Omental fat pad (tissue), 4 donors: ENCODE results near the gene KAT5. TPM values are rescaled to one million over a fixed set of nuclear protein-coding genes. Genes with fewer than 3 reads are reported as not detected.
"Not testable (repeated sequence)": the region's sequence is repeated elsewhere in the genome, so short reads cannot be mapped to it uniquely, and the experiment has no call there.

Source experiments
- ATAC-seq: fragments of 150-250 bp; one replicate; pipeline ENCODE4 v1.9.1; 2016; ENCODE audit warnings: mild to moderate bottlenecking, moderate library complexity; ENCODE audit not compliant: low FRiP score
- DNase-seq: peaks from one replicate; pipeline ENCODE4 v3.0.0-alpha.2; 2019; ENCODE audit warnings: low spot score
- total RNA-seq, 4 donors: library from RNA; depleted of rRNA; stranded (reverse); fragments of >200 nt; gene quantifications; one replicate each; pipeline ENCODE4 v1.1.0, GENCODE V29; 2016
- TF ChIP-seq, protein P1 (sequence below), 3 donors: fragments of 450-650 bp; IDR thresholded peaks; one replicate each; pipeline ENCODE4 v1.5.1; 2016 to 2017; ENCODE audit warnings: antibody characterized with exemption in 3 of 3, mild to moderate bottlenecking in 3 of 3, moderate library complexity in 2 of 3

KAT5 gene
- 10 to 100 TPM; 39.8 to 48.2 (median 44.7) TPM for total RNA-seq

DNA sequence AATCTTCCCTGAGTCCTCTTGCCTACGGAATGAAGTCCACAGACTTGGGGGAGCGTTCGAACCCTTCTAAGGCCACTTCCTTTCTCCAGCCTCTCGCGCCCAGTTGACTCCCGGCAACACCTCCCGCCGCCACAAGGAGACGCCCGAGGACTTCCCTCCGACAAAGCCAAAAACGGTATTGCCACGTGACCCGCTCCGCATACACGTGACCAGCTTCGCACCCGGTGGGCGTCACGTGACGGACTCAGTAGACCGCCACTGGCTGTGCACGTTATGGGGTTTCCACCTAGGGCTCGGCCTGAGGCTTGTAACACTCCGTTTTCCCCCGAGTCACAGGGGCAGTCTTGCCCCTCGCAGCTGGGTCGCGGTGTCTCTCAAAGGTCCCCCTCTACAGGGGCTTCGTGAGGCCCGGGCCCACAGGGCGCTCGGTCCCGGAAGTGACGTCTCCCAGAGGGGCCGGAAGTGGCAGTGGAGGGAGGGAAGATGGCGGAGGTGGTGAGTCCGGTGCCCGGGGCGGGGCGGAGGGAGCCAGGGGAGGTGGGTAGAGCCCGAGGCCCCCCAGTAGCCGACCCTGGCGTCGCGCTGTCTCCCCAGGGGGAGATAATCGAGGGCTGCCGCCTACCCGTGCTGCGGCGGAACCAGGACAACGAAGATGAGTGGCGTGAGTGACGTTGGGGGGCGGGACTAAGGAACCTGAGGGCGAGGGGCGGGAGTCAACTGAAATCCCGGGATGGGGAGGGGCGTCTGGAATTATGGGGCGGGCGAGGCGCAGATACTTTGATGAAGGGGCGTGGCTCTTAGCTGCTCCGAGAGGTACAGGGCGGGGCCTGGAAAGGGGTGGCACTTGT is at the start of gene KAT5:
Gene KAT5, plus strand, starts transcription at position 468 of the 848 bp plus-strand sequence. Its CDS starts 16 bp downstream, at position 484.
- TF ChIP-seq, protein P1, sequence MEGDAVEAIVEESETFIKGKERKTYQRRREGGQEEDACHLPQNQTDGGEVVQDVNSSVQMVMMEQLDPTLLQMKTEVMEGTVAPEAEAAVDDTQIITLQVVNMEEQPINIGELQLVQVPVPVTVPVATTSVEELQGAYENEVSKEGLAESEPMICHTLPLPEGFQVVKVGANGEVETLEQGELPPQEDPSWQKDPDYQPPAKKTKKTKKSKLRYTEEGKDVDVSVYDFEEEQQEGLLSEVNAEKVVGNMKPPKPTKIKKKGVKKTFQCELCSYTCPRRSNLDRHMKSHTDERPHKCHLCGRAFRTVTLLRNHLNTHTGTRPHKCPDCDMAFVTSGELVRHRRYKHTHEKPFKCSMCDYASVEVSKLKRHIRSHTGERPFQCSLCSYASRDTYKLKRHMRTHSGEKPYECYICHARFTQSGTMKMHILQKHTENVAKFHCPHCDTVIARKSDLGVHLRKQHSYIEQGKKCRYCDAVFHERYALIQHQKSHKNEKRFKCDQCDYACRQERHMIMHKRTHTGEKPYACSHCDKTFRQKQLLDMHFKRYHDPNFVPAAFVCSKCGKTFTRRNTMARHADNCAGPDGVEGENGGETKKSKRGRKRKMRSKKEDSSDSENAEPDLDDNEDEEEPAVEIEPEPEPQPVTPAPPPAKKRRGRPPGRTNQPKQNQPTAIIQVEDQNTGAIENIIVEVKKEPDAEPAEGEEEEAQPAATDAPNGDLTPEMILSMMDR (IDR thresholded peaks at IDR 0.05): peak in 2 of 3 donors; percentile 92 to 99
- ATAC-seq (peak; percentile 95), DNase-seq (peak; percentile 99)

DNA sequence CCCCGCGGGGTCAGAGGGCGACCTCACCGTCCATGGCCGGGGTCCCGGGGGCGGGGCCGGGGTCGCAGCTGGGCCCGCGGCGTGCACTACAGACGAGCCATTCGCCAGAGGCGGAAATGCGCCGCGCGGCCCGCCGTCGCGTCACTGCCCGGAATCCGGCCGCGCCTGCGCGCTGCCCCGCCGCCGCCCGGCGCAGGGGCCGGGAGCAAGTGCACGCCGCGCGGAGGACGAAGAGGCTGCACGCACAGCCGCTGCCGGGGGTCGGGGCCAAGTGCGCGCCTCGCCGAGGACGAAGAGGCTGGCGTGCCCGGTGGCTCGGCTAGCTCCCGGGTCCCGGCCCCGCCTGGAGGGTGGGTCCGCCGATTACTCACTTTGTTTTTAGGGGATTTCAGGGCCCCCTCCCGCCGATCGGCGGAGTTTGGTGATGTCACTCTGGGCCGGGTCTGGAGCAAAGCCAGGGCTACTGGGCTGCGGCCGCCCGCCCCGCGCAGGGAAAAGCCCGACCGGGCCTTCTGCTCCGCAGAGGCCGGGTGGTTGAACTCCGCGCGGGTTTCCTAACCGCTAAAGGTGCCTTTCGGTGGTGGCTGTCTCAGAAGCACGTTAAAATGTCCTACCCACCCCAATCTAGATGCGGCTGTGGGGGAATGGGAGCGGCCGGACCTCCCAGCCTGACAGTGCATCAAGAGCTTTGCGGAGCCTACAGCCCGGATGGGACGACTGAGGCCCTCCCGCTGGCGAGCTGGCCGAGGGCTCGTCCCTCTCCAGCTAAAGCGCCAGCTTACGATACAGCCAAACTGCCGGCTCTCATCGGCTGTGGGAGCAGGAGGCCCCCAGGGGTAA is 49.0 kb upstream of the KAT5 start, which contains the start of gene RELA:
Gene RELA, minus strand, starts transcription at position 118 of the 840 bp plus-strand sequence. Its CDS starts 84 bp downstream, at position 34.
- DNase-seq (peak; percentile 90), ATAC-seq (peak; percentile 92)
- TF ChIP-seq, protein P1 (IDR thresholded peaks at IDR 0.05): no peak

DNA sequence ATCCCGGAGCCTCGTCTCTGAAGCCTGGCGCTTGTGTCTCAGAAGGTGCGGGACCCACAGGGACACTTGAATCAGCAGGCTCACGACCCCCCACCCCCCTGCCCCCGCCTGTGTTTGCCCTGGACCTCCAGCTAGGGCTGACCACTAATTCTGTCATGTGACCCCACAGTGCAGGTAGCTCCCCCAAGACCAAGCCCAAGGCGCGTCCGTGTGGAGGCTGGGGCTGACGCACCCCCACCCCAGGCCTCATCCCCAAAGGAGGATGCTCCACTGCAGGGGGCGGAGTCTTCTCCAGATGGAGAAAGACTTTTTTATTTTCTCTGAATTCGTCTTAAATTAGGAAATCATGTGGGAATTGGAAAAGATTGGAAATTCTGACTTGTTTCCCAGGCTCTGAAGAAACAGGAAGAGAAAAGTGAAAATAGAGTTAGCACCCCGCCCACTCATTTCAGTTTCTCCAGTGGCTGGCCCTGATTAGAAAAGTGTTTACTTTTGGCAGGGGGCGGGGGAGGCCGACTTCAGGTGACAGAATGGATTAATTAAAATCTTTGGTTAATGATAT is 48.3 kb upstream of the KAT5 start:
- ATAC-seq (peak; percentile 76), DNase-seq (no peak)
- TF ChIP-seq, protein P1 (IDR thresholded peaks at IDR 0.05): no peak

DNA sequence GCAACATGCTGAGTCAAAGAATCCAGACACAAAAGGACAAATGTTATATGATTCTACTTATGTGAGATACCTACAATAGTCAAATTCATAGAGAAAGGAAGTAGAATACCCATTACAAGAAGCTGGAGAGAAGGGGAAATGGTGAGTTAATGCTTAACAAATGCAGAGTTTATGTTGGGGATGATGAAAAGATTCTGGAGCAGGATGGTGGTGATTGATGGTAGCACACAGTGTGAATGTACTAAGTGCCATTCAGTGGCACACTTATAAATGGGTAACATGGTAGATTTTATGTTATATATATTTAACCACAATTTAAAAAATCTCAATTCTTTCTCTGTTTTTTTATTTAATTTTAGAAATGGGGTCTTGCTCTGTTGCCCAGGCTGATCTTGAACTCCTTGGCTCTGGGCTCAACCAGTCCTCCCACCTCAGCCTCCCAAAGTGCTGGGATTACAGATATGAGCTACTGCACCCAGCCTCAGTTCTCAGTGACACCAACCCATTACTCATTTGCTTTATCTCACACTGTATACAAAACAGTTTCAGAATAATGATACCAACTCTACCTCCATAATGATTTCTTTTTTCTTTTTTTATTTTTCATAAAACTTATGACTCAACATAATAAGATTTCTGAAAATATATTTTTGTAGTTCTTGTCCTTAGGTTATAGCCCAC is 39.7 kb upstream of the KAT5 start:
- TF ChIP-seq, protein P1 (IDR thresholded peaks at IDR 0.05): no peak
- no peak for DNase-seq
- ATAC-seq: no peak

DNA sequence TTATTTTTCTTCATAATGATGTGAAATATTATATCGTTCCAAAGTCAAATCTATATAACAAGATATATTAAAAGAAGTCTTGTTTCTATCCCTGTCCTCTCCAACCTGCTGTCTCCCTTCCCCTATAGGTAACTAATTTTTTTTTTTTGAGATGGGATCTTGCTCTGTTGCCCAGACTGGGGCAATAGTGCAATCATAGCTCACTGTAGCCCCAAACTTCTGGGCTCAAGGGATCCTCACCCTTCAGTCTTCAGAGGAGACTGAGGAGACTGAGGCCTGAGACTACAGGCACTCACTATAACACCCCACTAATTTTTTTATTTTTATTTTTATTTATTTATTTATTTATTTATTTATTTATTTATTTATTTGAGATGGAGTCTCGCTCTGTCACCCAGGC is 39.1 kb upstream of the KAT5 start:
- no peak for ATAC-seq
- TF ChIP-seq, protein P1 (IDR thresholded peaks at IDR 0.05): no peak
- DNase-seq: no peak

DNA sequence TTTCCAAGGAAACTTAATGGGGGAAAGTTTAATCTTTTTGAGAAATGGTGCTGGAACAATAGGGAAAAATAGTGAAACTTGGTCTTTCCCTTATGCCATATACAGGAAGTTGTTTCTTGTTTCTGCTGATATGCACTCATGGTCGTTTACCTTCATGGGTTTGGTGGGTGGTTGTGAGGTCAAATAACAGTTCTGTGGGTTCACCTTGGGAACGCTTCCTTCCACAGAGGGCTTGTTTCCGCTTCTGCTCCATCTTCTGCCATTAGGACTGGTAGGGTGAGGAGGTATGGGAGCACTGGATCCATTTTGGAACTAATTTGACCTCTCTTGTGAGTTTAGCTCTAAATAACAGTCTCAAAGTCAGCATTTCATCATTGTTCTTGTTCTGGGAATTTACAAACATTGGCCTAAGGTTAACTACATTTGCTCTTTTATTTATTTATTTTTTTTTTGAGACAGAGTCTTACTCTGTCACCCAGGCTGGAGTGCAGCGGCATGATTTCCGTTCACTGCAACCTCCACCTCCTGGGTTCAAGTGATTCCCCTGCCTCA is 31.8 kb upstream of the KAT5 start:
- TF ChIP-seq, protein P1 (IDR thresholded peaks at IDR 0.05): no peak
- DNase-seq (no peak), ATAC-seq (no peak)

DNA sequence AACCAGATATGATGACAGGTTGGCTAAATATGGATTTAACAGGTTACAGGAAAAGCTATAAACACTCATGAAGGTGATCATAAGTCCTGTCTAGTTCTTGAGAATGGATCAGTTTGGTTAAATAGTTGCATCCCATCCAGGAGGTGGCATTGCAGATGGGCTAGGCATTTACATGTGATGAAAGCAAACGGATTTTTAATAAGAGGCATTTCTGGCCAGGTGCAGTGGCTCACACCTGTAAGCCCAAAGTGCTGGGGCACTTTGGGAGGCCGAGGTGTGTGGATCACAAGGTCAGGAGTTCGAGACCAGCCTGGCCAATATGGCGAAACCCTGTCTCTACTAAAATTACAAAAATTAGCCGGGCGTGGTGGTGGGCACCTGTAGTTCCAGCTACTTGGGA is 28.6 kb upstream of the KAT5 start:
- not testable (repeated sequence) for DNase-seq, ATAC-seq
